ENCODE data around the gene DSC2. TPM values are rescaled to one million over a fixed set of nuclear protein-coding genes. Genes with fewer than 3 reads are reported as not detected.

The DSC2 gene
- total RNA-seq, 2 experiments from 2014 or later: not detected

DNA sequence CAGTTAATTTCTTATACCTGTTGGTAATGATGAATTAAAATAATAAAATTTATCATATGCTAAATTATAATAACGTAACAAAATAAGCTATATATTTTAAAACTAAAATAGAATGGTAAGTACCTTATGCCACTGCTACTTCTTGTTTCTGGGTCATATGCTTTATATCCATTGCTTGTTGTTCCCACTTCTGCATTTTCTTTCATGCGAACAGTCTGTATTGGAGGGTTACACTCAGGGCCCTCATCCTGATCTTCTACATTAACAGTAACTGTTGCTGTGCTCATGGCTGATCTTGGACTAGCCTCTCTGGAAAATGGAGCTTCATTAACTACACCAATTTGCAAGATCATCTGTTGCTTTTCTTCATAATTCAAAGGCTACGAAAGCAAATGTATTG is 22.2 kb downstream of the DSC2 start:
- no peaks in the 10 kb centered on the region for H3K27me3 Mint-ChIP-seq
- H3K27ac Mint-ChIP-seq: no peak overlapping the region
- DNase-seq: no peak
- ChIA-PET POLR2A (no interaction called here), CTCF (no interaction called here)
- no peaks in the 10 kb centered on the region for H3K4me1 Mint-ChIP-seq
- no peak overlapping the region for H3K4me3 Mint-ChIP-seq
- no peaks in the 10 kb centered on the region for H3K36me3 Mint-ChIP-seq (ENCODE audit: low read depth)
- no peaks in the 10 kb centered on the region for H3K9me3 Mint-ChIP-seq

DNA sequence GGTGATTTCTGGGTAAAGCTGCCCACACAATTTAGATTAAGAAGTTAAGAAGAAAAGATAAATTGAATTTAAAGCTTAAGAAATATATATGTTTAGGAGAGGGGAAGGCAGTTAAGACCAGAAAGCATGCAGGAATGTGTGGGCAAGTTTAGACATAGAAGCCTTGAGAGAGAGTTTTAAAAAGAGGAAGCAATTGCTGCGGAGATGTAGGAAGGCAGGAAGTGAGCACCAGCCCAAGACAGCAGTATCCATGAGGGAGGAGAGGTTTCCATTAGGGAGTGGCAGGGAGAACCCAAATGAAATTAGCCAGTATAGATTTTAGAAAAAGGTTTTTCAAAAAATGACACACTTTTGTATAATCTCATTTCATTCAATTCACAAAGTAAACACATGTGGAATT is 24.3 kb downstream of the DSC2 start:
- ChIA-PET POLR2A (no interaction called here), CTCF (no interaction called here)
- DNase-seq: no peak
- Mint-ChIP-seq H3K4me1 (no peaks in the 10 kb centered on the region), H3K27ac (no peak overlapping the region), H3K27me3 (no peaks in the 10 kb centered on the region), H3K4me3 (no peak overlapping the region), H3K36me3 (ENCODE audit: low read depth) (no peaks in the 10 kb centered on the region), H3K9me3 (no peaks in the 10 kb centered on the region)

DNA sequence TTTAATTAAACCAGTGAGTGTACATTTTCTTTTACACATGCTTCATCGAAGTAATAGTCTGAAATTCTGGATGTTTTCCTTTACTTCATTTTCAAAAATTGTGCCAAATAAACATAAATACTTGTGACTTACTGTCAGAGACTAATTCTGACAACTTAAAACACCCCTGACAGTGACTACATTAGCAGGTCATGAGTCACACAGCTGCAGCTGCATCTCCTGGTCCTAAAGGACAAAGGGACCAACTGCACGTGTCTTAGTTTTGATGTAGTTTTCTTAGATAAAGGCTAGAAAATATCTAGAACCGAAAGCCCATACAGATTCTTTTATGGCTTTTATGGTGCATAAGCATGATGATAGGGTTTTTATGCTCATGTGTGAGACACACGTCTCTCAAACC is 30.0 kb downstream of the DSC2 start:
- H3K9me3 Mint-ChIP-seq: no peaks in the 10 kb centered on the region
- ChIA-PET POLR2A (no interaction called here), CTCF (no interaction called here)
- H3K27ac Mint-ChIP-seq: no peak overlapping the region
- DNase-seq: no peak
- H3K4me3 Mint-ChIP-seq: no peak overlapping the region
- H3K27me3 Mint-ChIP-seq: no peaks in the 10 kb centered on the region
- no peaks in the 10 kb centered on the region for H3K4me1 Mint-ChIP-seq
- no peaks in the 10 kb centered on the region for H3K36me3 Mint-ChIP-seq (ENCODE audit: low read depth)

DNA sequence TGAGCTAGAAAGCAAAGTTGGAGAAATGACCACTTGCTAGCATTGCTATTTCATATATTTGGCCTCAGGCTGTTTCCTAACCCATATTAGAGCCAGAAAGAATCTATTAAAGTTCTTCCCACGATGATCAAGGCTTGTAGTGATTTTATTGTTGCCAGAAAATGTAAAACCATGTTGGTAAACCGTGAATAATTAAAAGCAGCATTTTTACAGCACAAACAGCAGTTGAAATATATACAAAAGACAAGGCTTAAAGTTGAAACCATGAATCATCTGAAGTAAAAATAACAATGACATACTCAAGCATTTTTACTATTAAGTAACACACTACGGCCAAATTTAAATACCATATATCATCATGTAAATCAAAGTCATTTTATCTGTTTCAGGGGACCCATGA is 32.0 kb downstream of the DSC2 start:
- H3K27ac Mint-ChIP-seq: no peak overlapping the region
- no peaks in the 10 kb centered on the region for H3K9me3 Mint-ChIP-seq
- H3K4me1 Mint-ChIP-seq: no peaks in the 10 kb centered on the region
- DNase-seq: no peak
- H3K27me3 Mint-ChIP-seq: no peaks in the 10 kb centered on the region
- ChIA-PET CTCF (no interaction called here), POLR2A (no interaction called here)
- no peak overlapping the region for H3K4me3 Mint-ChIP-seq
- no peaks in the 10 kb centered on the region for H3K36me3 Mint-ChIP-seq (ENCODE audit: low read depth)

DNA sequence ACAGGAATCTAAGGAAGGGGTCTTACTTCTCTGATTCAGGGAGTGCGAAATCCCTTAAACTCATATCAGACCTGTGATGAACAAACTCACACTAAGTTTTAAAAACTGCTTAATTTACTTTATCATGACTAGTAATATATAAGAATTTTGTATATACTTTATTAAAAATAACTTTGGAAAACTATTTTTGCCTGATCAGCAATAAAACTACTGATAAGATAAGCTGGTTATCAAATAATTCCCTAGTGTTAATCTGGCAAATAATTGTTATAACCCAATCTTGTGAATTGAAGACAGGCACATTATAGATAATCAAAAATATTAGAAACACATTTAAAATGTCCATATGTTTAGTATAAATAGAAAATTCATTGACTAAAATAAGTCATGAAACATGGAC is 36.0 kb downstream of the DSC2 start:
- Mint-ChIP-seq H3K4me3 (no peak overlapping the region), H3K4me1 (no peaks in the 10 kb centered on the region), H3K9me3 (no peaks in the 10 kb centered on the region), H3K27me3 (no peaks in the 10 kb centered on the region), H3K36me3 (ENCODE audit: low read depth) (no peaks in the 10 kb centered on the region), H3K27ac (no peak overlapping the region)
- ChIA-PET CTCF (no interaction called here), POLR2A (no interaction called here)
- no peak for DNase-seq

DNA sequence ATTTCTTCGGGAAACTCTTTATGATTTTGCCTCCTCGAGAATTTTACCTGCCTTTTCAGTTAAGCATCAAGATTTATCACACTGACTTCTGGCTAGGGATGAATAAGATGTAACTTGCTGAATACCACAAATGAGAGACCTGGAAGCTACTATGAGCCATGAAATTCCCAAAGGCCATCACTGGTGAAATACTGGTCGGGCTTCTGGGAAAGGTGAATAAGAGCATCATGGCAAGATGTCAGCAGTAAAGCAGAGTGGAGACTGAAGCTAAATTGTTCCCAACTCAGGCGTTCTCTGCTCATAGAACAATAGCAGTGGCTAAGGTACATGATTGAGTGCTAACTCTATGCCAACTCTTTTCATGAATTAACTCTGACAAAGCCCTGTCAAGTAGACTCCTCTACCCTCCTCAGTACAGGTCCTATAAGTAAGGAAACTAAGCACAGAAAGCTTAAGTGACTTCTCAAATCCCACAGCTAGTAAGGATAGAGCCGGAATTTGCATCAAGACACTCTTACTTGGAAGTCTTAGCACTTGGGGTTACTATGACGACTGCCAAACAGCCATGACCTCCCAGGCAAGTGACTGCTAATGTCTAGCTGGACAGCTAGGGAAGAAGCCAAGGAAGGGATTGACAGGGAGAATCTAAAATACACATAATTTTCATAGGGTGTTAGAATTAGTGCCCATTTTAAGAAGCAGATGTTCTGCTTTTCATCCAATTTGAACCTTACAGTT is 37.0 kb downstream of the DSC2 start:
- Mint-ChIP-seq H3K27me3 (no peaks in the 10 kb centered on the region), H3K9me3 (no peaks in the 10 kb centered on the region), H3K4me3 (no peak overlapping the region), H3K27ac (no peak overlapping the region), H3K36me3 (ENCODE audit: low read depth) (no peaks in the 10 kb centered on the region), H3K4me1 (no peaks in the 10 kb centered on the region)
- ChIA-PET POLR2A (no interaction called here), CTCF (no interaction called here)
- DNase-seq: no peak

DNA sequence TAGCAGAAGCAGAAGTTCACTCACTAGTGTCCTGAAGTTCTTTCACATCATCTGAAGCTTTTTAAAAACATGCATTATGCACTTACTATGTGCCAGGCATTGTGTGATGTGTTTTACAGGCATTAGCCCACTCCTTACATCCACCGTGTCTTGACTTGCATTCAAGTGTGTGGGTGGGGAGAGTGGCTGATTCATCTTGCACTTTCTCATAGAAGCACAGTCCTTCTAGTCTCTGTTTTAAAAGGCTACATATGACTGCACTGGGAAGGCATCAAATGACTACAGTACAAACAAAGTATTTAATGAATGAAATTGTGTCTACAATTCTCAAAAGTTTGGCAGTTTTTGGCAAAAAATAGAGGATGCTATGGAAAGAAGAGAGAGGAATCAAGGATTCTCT is 38.1 kb downstream of the DSC2 start:
- ChIA-PET CTCF (no interaction called here), POLR2A (no interaction called here)
- Mint-ChIP-seq H3K27me3 (no peaks in the 10 kb centered on the region), H3K36me3 (ENCODE audit: low read depth) (no peaks in the 10 kb centered on the region), H3K4me1 (no peaks in the 10 kb centered on the region), H3K27ac (no peak overlapping the region), H3K4me3 (no peak overlapping the region), H3K9me3 (no peaks in the 10 kb centered on the region)
- DNase-seq: no peak

DNA sequence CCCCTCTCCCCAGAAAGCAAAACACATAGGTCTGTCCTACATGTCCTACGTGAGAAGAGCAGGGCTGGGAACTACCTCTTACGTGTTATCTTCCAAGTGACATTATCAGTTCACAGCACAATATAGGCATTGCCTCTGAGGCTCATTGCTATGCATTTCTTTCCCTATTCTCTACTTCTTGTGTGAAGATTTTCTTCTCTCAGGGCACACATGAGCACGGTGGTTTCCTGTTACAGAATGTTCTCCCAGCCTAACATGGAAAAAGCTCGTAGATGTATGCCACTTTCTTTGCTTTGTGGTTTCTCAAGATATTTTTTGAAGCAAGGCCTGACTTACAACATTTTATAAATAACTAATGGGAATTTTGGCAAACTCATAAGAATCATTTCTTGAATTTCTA is 40.3 kb downstream of the DSC2 start:
- H3K27me3 Mint-ChIP-seq: no peaks in the 10 kb centered on the region
- no peak for DNase-seq
- H3K9me3 Mint-ChIP-seq: no peaks in the 10 kb centered on the region
- no peak overlapping the region for H3K27ac Mint-ChIP-seq
- POLR2A ChIA-PET: no interaction called here
- H3K4me3 Mint-ChIP-seq: no peak overlapping the region
- H3K36me3 Mint-ChIP-seq (ENCODE audit: low read depth): no peaks in the 10 kb centered on the region
- CTCF ChIA-PET: no interaction called here
- no peaks in the 10 kb centered on the region for H3K4me1 Mint-ChIP-seq

DNA sequence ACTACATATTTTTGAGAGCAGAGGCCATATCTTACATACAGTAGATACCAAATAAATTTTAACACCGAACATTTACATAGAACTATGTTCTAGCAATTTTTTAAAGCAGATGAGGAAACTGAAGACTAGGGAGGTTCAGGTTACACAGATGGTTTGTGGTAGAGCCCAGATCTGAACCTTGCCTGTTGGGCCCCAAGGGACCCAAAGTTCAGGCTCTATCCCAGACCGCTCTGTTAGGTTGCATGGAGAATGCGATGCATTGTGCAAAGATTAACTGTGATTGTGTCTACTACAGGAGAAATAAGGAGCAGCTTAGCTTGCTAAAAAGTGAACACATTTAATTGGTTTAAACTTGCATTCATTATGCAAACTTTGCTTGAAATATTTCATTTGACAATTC is 43.3 kb downstream of the DSC2 start:
- H3K4me3 Mint-ChIP-seq: no peak overlapping the region
- H3K27ac Mint-ChIP-seq: no peak overlapping the region
- no peaks in the 10 kb centered on the region for H3K9me3 Mint-ChIP-seq
- CTCF ChIA-PET: no interaction called here
- no peaks in the 10 kb centered on the region for H3K4me1 Mint-ChIP-seq
- H3K27me3 Mint-ChIP-seq: no peaks in the 10 kb centered on the region
- no peak for DNase-seq
- POLR2A ChIA-PET: no interaction called here
- H3K36me3 Mint-ChIP-seq (ENCODE audit: low read depth): no peaks in the 10 kb centered on the region

DNA sequence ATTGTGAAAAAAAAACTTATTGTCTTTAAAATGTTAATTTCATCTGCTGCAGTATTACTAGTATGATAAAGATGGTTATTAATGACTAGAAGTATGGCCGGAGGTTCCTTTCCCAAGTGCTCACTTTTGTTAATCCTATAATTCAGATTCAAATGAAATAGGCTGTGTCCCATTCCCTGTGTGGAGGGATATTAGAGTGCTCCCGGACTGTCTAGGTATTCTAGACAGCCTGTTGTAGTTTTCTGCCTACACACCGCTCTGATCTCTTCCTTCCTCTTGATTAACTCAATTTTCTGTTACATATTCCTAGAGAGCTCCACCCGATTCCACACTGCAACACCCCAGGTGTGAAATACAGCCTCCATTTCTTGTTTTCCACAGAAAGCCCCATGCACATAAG is 44.3 kb downstream of the DSC2 start:
- no peaks in the 10 kb centered on the region for H3K27me3 Mint-ChIP-seq
- no peaks in the 10 kb centered on the region for H3K4me1 Mint-ChIP-seq
- peaks cover 2% of the 10 kb centered on the region for H3K9me3 Mint-ChIP-seq
- no peak overlapping the region for H3K27ac Mint-ChIP-seq
- ChIA-PET POLR2A (no interaction called here), CTCF (no interaction called here)
- no peak for DNase-seq
- no peaks in the 10 kb centered on the region for H3K36me3 Mint-ChIP-seq (ENCODE audit: low read depth)
- no peak overlapping the region for H3K4me3 Mint-ChIP-seq

DNA sequence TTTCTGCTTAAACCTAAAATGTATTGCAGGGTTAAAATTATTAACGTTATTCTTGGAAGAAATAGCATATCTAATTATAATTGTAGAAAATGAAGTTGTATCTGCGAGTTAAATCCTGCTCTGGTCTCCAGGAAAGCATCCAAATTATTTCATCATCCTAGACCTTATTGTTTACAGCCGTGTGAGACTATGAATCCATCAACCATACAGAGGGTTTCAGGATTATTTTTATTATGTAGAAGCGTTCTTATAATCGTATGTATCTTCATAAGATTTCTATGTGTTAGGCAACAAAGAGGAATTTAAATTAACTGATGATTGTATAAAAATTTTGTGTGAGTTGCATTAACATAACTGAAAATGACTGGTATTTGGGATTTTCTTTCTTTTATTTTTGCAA is 45.2 kb downstream of the DSC2 start:
- Mint-ChIP-seq H3K4me3 (no peak overlapping the region), H3K27me3 (no peaks in the 10 kb centered on the region), H3K9me3 (peaks cover 2% of the 10 kb centered on the region), H3K36me3 (ENCODE audit: low read depth) (no peaks in the 10 kb centered on the region), H3K27ac (no peak overlapping the region), H3K4me1 (no peaks in the 10 kb centered on the region)
- ChIA-PET CTCF (no interaction called here), POLR2A (no interaction called here)
- DNase-seq: no peak

DNA sequence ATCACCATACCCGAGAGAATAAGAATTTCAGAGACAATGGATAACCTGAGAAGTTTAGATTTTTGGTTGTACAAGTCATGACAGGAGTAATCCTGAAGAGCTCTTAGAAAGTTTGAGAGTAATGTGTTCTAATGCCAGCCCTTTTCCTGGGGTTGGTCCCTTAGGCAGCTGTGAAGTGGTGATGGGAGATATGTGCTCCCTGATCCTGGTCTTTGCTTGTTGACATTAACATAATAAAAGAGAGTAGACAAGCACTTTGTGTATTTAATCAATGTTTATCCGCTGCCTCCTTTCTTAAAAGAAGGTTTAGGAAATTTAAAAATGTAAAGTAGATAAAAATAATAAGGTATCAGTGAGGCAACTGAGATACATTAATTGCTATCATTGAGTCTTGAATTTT is 45.9 kb downstream of the DSC2 start:
- Mint-ChIP-seq H3K4me1 (no peaks in the 10 kb centered on the region), H3K9me3 (peaks cover 2% of the 10 kb centered on the region), H3K4me3 (no peak overlapping the region), H3K27ac (no peak overlapping the region), H3K36me3 (ENCODE audit: low read depth) (no peaks in the 10 kb centered on the region), H3K27me3 (no peaks in the 10 kb centered on the region)
- ChIA-PET POLR2A (no interaction called here), CTCF (no interaction called here)
- no peak for DNase-seq

DNA sequence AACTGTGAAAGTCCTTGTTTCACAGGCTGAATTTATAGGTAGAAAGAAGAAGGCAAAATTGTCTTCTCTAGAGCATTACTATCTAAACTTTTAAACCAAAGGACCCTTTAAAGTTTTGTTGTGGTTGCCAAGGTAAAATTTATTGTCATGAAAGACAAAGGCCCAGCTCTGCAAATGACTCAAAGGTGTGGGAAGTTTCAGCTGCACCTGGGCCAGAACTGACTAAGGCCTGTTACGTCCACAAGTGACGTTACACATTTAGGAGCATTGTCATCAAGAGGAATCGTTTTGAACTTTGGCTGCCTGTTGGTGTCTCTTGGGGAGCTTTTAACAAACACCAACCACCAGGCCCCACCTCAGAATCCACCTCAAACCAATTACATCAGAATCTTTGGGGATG is 51.6 kb downstream of the DSC2 start:
- CTCF ChIA-PET: no interaction called here
- no peak for DNase-seq
- POLR2A ChIA-PET: no interaction called here
- H3K9me3 Mint-ChIP-seq: peaks cover 2% of the 10 kb centered on the region
- H3K4me1 Mint-ChIP-seq: no peaks in the 10 kb centered on the region
- no peak overlapping the region for H3K27ac Mint-ChIP-seq
- no peaks in the 10 kb centered on the region for H3K36me3 Mint-ChIP-seq (ENCODE audit: low read depth)
- H3K27me3 Mint-ChIP-seq: no peaks in the 10 kb centered on the region
- no peak overlapping the region for H3K4me3 Mint-ChIP-seq

DNA sequence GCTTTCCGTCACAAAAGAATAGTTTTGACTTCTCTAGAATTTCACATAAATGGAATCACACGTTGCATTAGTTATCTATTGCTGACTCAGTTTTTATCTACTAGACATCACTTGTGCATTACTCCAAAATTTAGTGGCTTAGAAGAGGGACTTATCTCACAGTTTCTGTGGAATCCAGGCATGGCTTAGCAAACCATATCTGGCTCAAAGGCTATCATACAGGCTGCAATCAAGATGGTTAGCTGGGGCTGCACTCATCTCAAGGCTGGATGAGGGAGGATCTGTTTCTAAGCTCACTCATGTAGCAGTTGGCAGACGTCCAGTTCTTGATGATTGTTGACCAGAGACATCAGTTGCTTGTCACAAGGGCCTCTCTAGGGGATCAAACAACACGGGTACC is 53.0 kb downstream of the DSC2 start:
- no peak for DNase-seq
- ChIA-PET POLR2A (no interaction called here), CTCF (no interaction called here)
- H3K27ac Mint-ChIP-seq: no peak overlapping the region
- peaks cover 2% of the 10 kb centered on the region for H3K9me3 Mint-ChIP-seq
- no peaks in the 10 kb centered on the region for H3K4me1 Mint-ChIP-seq
- peaks cover 3% of the 10 kb centered on the region for H3K27me3 Mint-ChIP-seq
- H3K36me3 Mint-ChIP-seq (ENCODE audit: low read depth): no peaks in the 10 kb centered on the region
- no peak overlapping the region for H3K4me3 Mint-ChIP-seq

DNA sequence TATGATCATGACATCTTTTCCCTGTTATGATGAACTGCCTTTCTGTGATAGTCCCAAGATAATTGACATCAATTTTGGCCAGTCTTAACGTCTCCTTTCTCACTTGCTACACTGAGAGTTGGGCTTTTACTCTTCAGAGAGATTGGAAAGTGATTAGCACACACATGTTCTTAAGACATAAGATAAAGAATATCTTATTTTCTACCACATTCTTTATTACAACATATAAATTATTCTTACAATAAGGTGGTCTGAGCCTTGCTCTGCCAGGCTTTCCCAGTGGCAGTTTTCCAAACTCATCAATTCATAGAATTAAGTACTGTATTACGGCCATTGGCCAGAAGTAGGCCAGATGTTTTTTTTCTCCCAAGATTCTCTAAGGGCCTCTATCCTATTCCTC is 54.0 kb downstream of the DSC2 start:
- Mint-ChIP-seq H3K9me3 (peaks cover 2% of the 10 kb centered on the region), H3K4me3 (no peak overlapping the region), H3K27me3 (peaks cover 13% of the 10 kb centered on the region), H3K27ac (no peak overlapping the region), H3K36me3 (ENCODE audit: low read depth) (no peaks in the 10 kb centered on the region), H3K4me1 (no peaks in the 10 kb centered on the region)
- CTCF ChIA-PET: no interaction called here
- DNase-seq: no peak
- POLR2A ChIA-PET: no interaction called here
